ENCODE measurements around the gene TEP1.

TEP1 gene

GRCh38 chr14:20412876-20413743, at the start of gene TEP1:
Gene TEP1 (minus strand): TSS chr14:20413501. CDS start chr14:20408439, 5,062 bp downstream.
- TF ChIP-seq Cebpa-rat (IDR thresholded peaks at IDR 0.05): no peak
- H3K4me3 ChIP-seq: peak within 1 kb of the TSS; percentile 76 to 94 (median 84)

GRCh38 chr14:20461225-20462141, 48.2 kb upstream of the TEP1 start, which contains the start of gene PIP4P1:
Gene PIP4P1 (minus strand): TSS chr14:20461434. CDS start chr14:20461325, 109 bp downstream.
- Histone ChIP-seq H3K4me3 (peak within 1 kb of the TSS; percentile 86 to 99 (median 92)), H4K20me1 (peaks cover 0 to 45% (median 24%) of the 10 kb centered on the region in 11 experiments; a peak in 15 of 22 replicates), H3K9me3 (replicated peaks in 1 of 11) (peaks cover 0 to 7% (median 0%) of the 10 kb centered on the region in 11 experiments; a peak in 3 of 22 replicates), H3K9ac (peak within 1 kb of the TSS; percentile 89 to 98 (median 92)), H3K4me2 (peak within 1 kb of the TSS; percentile 91 to 98 (median 94)), H3K4me1 (peaks cover 50 to 58% (median 54%) of the 10 kb centered on the region in 10 experiments), H3K36me3 (peaks cover 37 to 40% (median 38%) of the 10 kb centered on the region in 11 experiments), H3K27me3 (no peaks in the 10 kb centered on the region), H3K27ac (peak within 1 kb of the TSS; percentile 89 to 96 (median 92))
- peak in 1 of 11 experiments; percentile 15; a peak in 1 of 22 replicates for TF ChIP-seq Cebpa-rat (IDR thresholded peaks at IDR 0.05)

More at GRCh38 chr14:20412876-20413743, at the start of gene TEP1:
- peaks cover 7 to 15% (median 12%) of the 10 kb centered on the region in 11 experiments for H3K36me3 ChIP-seq
- H3K27me3 ChIP-seq: no peaks in the 10 kb centered on the region
- peaks cover 56 to 69% (median 61%) of the 10 kb centered on the region in 10 experiments for H3K4me1 ChIP-seq
- H3K27ac ChIP-seq: peak within 1 kb of the TSS; percentile 75 to 88 (median 85)
- H3K9ac ChIP-seq: peak within 1 kb of the TSS; percentile 83 to 89 (median 87)
- H3K4me2 ChIP-seq: peak within 1 kb of the TSS; percentile 80 to 95 (median 89)
- H4K20me1 ChIP-seq: peaks cover 0 to 37% (median 6%) of the 10 kb centered on the region in 11 experiments; a peak in 10 of 22 replicates
- no peaks in the 10 kb centered on the region for H3K9me3 ChIP-seq (replicated peaks in 1 of 11)

GRCh38 chr14:20460458-20461224, 47.3 kb upstream of the TEP1 start:
- H3K9me3 ChIP-seq (replicated peaks in 1 of 11): peaks cover 0 to 7% (median 0%) of the 10 kb centered on the region in 11 experiments; a peak in 3 of 22 replicates

GRCh38 chr14:20458031-20458789, 44.9 kb upstream of the TEP1 start:
- H3K27me3 ChIP-seq: no peaks in the 10 kb centered on the region
- peak overlapping the region; percentile 91 to 98 (median 94) for H3K4me2 ChIP-seq
- H3K36me3 ChIP-seq: peaks cover 39 to 50% (median 44%) of the 10 kb centered on the region in 11 experiments
- peak overlapping the region; percentile 3 to 99 (median 82); a peak in 18 of 20 replicates for H3K4me3 ChIP-seq
- H4K20me1 ChIP-seq: peaks cover 0 to 53% (median 28%) of the 10 kb centered on the region in 11 experiments; a peak in 15 of 22 replicates
- H3K9me3 ChIP-seq (replicated peaks in 1 of 11): peaks cover 0 to 7% (median 0%) of the 10 kb centered on the region in 11 experiments; a peak in 3 of 22 replicates
- H3K9ac ChIP-seq: peak overlapping the region; percentile 53 to 98 (median 93); a peak in 20 of 22 replicates
- no peak for TF ChIP-seq Cebpa-rat (IDR thresholded peaks at IDR 0.05)
- peak overlapping the region; percentile 9 to 97 (median 95); a peak in 20 of 22 replicates for H3K27ac ChIP-seq
- peaks cover 58 to 67% (median 64%) of the 10 kb centered on the region in 10 experiments for H3K4me1 ChIP-seq

More at GRCh38 chr14:20460458-20461224, 47.3 kb upstream of the TEP1 start:
- TF ChIP-seq Cebpa-rat (IDR thresholded peaks at IDR 0.05): no peak
- Histone ChIP-seq H3K9ac (peak overlapping the region; percentile 89 to 98 (median 92)), H3K4me1 (peaks cover 54 to 62% (median 57%) of the 10 kb centered on the region in 10 experiments), H3K27me3 (no peaks in the 10 kb centered on the region), H3K27ac (peak overlapping the region; percentile 87 to 96 (median 92)), H3K4me3 (peak overlapping the region; percentile 86 to 99 (median 92)), H3K36me3 (peaks cover 39 to 47% (median 43%) of the 10 kb centered on the region in 11 experiments), H3K4me2 (peak overlapping the region; percentile 91 to 98 (median 94)), H4K20me1 (peaks cover 0 to 53% (median 28%) of the 10 kb centered on the region in 11 experiments; a peak in 15 of 22 replicates)

- no peak for TF ChIP-seq Cebpa-rat (IDR thresholded peaks at IDR 0.05)
- H3K9me3 ChIP-seq (replicated peaks in 1 of 11): peaks cover 0 to under 1% (median 0%) of the 10 kb centered on the region in 11 experiments; a peak in 1 of 22 replicates
- peak overlapping the region; percentile 91 to 98 (median 94) for H3K4me2 ChIP-seq
- H4K20me1 ChIP-seq: peaks cover 0 to 53% (median 28%) of the 10 kb centered on the region in 11 experiments; a peak in 15 of 22 replicates
- peak overlapping the region in 10 of 11 experiments; percentile 90 to 97 (median 96); a peak in 20 of 22 replicates for H3K27ac ChIP-seq
- H3K27me3 ChIP-seq: no peaks in the 10 kb centered on the region
- peak overlapping the region; percentile 91 to 98 (median 93); a peak in 20 of 22 replicates for H3K9ac ChIP-seq
- H3K36me3 ChIP-seq: peaks cover 48 to 62% (median 55%) of the 10 kb centered on the region in 11 experiments
- H3K4me3 ChIP-seq: peak overlapping the region; percentile 76 to 99 (median 84)
- H3K4me1 ChIP-seq: peaks cover 58 to 67% (median 63%) of the 10 kb centered on the region in 10 experiments
Observed at GRCh38 chr14:20456971-20457370, 43.7 kb upstream of the TEP1 start.

GRCh38 chr14:20455355-20456300, 42.3 kb upstream of the TEP1 start:
- Histone ChIP-seq H3K36me3 (peaks cover 61 to 75% (median 68%) of the 10 kb centered on the region in 11 experiments), H3K4me1 (peaks cover 56 to 68% (median 62%) of the 10 kb centered on the region in 10 experiments)
- no peak for TF ChIP-seq Cebpa-rat (IDR thresholded peaks at IDR 0.05)

More at GRCh38 chr14:20455355-20456300, 42.3 kb upstream of the TEP1 start:
- Histone ChIP-seq H4K20me1 (peaks cover 0 to 49% (median 26%) of the 10 kb centered on the region in 11 experiments; a peak in 15 of 22 replicates), H3K27me3 (no peaks in the 10 kb centered on the region), H3K27ac (peak overlapping the region; percentile 90 to 97 (median 95)), H3K9me3 (replicated peaks in 1 of 11) (no peaks in the 10 kb centered on the region), H3K4me3 (peak overlapping the region; percentile 76 to 99 (median 84)), H3K4me2 (peak overlapping the region; percentile 91 to 98 (median 94)), H3K9ac (peak overlapping the region; percentile 91 to 98 (median 93))
